ENCODE data around the gene STK24.

Gene STK24

DNA sequence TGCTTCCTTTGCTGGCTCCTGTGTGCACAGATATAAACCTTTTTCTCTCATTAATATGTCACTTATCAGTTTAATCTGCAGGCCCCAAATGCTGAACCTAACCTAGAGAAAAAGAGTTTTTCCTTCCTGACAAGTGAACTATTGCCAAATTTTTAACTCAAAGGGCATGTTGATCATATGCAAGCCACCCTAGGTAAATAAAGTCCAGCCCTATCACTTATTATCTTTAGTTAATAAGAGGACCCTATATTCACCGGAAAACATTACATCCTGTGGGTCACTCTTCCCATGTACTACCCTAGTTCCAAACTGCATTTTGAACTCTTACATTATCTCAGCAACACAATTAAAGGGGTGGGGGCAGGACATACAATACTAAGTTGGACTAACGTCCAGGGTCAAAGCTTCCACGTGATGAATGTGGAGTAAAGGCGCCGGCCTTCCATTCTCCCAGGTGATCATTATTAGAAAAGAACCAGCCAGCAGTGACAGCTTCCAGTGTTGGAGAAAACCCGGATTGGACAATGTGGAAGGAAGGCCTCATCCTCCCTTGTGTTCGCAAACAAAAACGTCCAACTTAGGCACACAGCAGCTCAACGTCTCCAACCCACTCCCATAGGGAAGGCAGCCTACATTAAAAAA, 86.6 kb downstream of the STK24 start:
- FAIRE-seq (no peak), DNase-seq (ENCODE audit: insufficient read length) (no peak)
- TF ChIP-seq POLR2AphosphoS5 (IDR thresholded peaks at IDR 0.05; ENCODE audit: low read depth, low read length) (no peak), TAF1 (IDR thresholded peaks at IDR 0.05; ENCODE audit: borderline replicate concordance, low read depth, low read length) (no peak), POLR2A (IDR thresholded peaks at IDR 0.05; ENCODE audit: low read depth, low read length) (no peak)

DNA sequence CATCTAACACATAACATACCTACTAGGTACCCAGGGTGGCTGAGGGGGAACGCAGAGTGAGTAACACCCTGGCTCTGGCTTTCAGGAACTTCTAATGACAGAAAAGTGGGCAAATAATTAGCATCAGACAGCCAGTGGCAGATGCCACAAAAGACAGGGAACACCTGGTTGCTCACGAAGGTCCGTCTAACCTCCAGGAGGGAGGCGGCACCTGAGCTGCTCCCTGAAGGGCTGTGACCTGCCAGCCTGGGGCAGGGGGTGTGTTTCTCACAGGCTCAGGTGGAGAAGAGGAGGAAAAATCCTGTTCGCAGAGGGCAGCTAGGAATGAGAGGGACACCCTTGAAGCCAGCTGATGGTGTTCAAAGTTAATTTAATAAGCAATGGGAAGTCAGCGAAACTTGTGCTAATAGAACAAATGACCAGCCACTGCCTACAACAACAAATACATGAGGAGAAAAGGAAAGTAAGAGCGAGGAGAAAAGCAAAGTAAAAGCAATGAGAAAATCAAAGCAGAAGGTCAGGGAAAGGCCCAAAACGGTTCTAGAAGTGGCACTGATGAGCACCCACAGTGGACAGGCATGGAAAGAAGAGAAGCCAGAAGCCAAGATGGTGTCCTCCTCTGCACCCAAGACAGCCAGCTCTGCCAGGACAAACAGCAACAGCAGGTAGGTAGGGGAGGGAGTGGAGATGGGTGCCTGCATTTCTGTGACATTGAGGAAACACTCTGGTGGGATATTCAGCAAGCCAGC, 87.3 kb downstream of the STK24 start:
- DNase-seq (ENCODE audit: insufficient read length) (no peak), FAIRE-seq (no peak)
- TF ChIP-seq TAF1 (IDR thresholded peaks at IDR 0.05; ENCODE audit: borderline replicate concordance, low read depth, low read length) (no peak), POLR2A (IDR thresholded peaks at IDR 0.05; ENCODE audit: low read depth, low read length) (no peak), POLR2AphosphoS5 (IDR thresholded peaks at IDR 0.05; ENCODE audit: low read depth, low read length) (no peak)

DNA sequence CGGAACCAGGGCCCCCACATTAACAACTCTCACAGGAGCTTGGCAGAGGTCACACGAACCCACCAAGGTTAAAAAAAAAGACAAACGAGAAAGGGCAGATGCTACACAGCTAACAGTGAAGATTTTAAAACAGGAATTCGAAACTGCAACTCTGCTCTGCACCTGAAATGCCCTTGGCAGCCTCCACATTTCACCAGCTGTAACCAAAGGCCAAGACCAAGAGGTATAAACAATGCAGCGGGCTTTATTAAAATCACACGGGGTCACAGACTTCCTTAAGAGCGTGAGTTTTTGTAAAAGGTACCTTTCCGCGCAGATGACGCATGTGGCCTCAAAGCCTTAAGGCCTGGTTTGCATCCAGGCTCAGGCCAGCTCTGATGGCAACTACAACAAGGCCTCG, 88.2 kb downstream of the STK24 start:
- no peak for DNase-seq (ENCODE audit: insufficient read length)
- no peak for TF ChIP-seq TAF1 (IDR thresholded peaks at IDR 0.05; ENCODE audit: borderline replicate concordance, low read depth, low read length)
- no peak for TF ChIP-seq POLR2A (IDR thresholded peaks at IDR 0.05; ENCODE audit: low read depth, low read length)
- no peak for TF ChIP-seq POLR2AphosphoS5 (IDR thresholded peaks at IDR 0.05; ENCODE audit: low read depth, low read length)
- FAIRE-seq = peak; percentile 66

- TF ChIP-seq TAF1 (IDR thresholded peaks at IDR 0.05; ENCODE audit: borderline replicate concordance, low read depth, low read length) = no peak
- TF ChIP-seq POLR2A (IDR thresholded peaks at IDR 0.05; ENCODE audit: low read depth, low read length) = no peak
- FAIRE-seq (no peak), DNase-seq (ENCODE audit: insufficient read length) (no peak)
Measured at GRCh38 chr13:98487522-98487921, 89.4 kb downstream of the STK24 start.

DNA sequence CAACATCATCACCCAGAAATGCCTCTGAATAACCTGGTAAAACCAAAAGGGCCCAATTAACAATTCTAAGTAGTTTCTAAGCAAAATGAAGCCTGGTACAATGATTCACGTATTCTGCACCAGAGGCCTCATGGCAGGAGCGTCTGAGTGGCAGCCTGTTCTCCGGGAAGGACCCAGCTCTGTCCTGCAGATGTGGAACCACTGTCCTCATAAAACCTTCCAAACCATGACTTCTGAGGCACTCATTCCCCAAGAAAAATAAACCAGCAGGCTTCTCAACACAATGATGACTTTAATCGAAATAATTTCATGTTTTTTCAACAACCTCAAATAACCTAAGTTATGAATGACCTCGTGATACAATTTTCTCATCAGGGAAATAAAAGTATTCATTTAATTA, 89.9 kb downstream of the STK24 start:
- FAIRE-seq = no peak
- no peak for DNase-seq (ENCODE audit: insufficient read length)
- TF ChIP-seq POLR2A (IDR thresholded peaks at IDR 0.05; ENCODE audit: low read depth, low read length) (no peak), TAF1 (IDR thresholded peaks at IDR 0.05; ENCODE audit: borderline replicate concordance, low read depth, low read length) (no peak), POLR2AphosphoS5 (IDR thresholded peaks at IDR 0.05; ENCODE audit: low read depth, low read length) (no peak)

DNA sequence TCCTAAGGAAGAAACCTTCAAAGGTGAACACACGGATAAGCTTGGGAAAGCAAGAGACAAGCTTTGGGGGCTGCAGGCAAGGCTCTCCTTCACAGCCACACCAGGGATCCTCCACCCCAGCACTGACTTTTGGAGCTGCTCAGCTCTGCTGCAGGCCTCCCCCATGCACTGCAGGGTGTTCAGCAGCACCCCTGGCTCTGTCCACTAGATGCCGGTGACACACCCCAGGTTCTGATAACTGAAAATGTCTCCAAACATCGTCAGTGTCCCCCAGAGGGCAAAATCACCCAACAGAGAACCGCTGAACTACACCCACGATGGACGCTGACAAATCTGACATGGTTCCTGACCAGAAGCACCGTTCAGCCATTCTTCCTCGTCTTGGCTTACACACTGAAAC, 90.5 kb downstream of the STK24 start:
- FAIRE-seq (no peak), DNase-seq (ENCODE audit: insufficient read length) (no peak)
- TF ChIP-seq TAF1 (IDR thresholded peaks at IDR 0.05; ENCODE audit: borderline replicate concordance, low read depth, low read length) (no peak), POLR2AphosphoS5 (IDR thresholded peaks at IDR 0.05; ENCODE audit: low read depth, low read length) (no peak), POLR2A (IDR thresholded peaks at IDR 0.05; ENCODE audit: low read depth, low read length) (no peak)

- no peak for TF ChIP-seq POLR2A (IDR thresholded peaks at IDR 0.05; ENCODE audit: low read depth, low read length)
- no peak for TF ChIP-seq TAF1 (IDR thresholded peaks at IDR 0.05; ENCODE audit: borderline replicate concordance, low read depth, low read length)
- no peak for TF ChIP-seq POLR2AphosphoS5 (IDR thresholded peaks at IDR 0.05; ENCODE audit: low read depth, low read length)
- FAIRE-seq (no peak), DNase-seq (ENCODE audit: insufficient read length) (no peak)
Measured at GRCh38 chr13:98485561-98485960, 91.3 kb downstream of the STK24 start.

- peak; percentile 75 for FAIRE-seq
- TF ChIP-seq TAF1 (IDR thresholded peaks at IDR 0.05; ENCODE audit: borderline replicate concordance, low read depth, low read length) (no peak), POLR2AphosphoS5 (IDR thresholded peaks at IDR 0.05; ENCODE audit: low read depth, low read length) (no peak), POLR2A (IDR thresholded peaks at IDR 0.05; ENCODE audit: low read depth, low read length) (no peak)
Measured at GRCh38 chr13:98484289-98485219, 92.4 kb downstream of the STK24 start.

DNA sequence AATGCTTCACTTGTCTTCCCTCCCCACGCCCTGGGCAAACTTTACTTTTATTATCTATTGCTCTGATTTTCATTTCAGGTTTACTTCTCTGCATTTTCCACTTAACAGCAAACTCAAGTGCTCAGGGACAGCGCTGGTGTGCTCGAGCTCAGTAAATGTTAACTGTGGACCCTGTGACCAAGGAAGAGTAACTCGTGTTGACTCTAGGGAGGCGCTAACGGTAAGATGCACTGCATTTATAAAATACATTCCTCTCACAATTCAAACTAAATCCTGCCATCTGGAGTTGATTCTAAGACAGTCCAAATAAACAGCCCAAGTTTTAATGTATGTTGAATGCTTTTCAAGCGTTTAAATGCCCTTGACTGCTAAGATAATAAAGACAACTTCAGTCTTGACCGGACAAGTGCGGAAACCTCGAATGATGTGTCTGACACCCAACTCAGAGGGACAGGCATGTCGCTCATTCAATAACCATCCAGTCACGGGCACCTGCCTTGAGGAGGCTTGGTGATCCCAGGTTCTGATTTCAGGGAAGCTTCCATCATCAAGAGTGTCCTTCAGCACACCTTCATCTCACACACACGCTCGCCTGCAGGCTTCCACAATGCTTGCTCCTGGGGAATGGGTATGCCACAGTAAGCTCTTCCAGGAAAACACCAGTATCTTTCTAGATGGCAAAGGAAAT, 93.2 kb downstream of the STK24 start:
- DNase-seq (ENCODE audit: insufficient read length) (no peak), FAIRE-seq (no peak)
- TF ChIP-seq TAF1 (IDR thresholded peaks at IDR 0.05; ENCODE audit: borderline replicate concordance, low read depth, low read length) (no peak), POLR2A (IDR thresholded peaks at IDR 0.05; ENCODE audit: low read depth, low read length) (no peak), POLR2AphosphoS5 (IDR thresholded peaks at IDR 0.05; ENCODE audit: low read depth, low read length) (no peak)

More at GRCh38 chr13:98484289-98485219, 92.4 kb downstream of the STK24 start:
- DNase-seq (ENCODE audit: insufficient read length) = no peak

DNA sequence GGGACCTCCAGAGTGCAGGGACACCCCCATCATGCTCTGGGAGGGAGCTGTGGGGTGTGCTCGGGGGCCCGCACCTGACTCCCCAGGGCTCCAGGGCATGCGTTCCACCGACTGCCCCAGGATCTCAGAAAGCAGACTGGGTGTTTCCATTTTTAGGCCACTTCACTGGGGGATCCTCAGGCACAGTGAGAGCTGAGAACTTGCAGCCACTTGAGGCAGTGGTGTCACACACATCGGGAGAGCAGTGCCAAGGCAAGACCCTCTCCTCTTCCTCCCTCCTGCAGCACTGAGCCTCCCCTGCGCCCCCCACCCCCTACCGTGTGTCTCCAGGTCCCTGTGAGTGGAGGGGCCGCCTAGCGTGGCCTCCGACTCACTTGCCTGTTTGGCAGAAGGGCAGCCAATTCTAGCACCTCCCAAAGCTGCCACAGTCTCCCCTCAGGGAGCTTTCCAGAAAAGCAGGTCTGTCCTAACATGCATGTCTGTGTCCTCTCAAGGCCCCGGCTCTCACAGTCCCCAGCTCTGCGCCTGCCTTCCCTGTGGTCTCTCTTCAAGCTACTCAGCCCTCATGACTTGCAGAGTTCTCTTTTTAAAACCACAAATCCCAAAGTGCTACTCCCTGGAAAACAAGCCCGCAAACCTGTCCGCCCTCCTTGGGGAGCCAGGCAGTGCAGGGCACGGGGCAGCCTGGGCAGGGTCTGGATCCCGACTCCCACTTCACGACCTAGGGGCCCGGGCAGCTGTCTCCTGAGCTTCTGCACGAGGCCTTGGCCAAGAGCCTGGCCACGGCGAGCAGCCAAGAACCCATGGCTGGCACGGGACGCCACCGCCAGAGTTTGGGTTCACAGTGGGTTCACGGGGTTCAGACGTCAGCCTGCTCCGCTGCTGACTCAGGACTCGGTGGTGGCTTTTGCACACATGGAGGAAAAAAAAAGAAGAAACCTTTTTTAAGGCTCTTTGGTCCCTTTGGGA, 94.1 kb downstream of the STK24 start:
- FAIRE-seq (peak; percentile 79), DNase-seq (ENCODE audit: insufficient read length) (no peak)
- TF ChIP-seq POLR2AphosphoS5 (IDR thresholded peaks at IDR 0.05; ENCODE audit: low read depth, low read length) (no peak), POLR2A (IDR thresholded peaks at IDR 0.05; ENCODE audit: low read depth, low read length) (no peak), TAF1 (IDR thresholded peaks at IDR 0.05; ENCODE audit: borderline replicate concordance, low read depth, low read length) (no peak)

All from GM12892 (cell line).